ENCODE results near the gene RNF25.
"Not testable (repeated sequence)": the region's sequence is repeated elsewhere in the genome, so short reads cannot be mapped to it uniquely, and the experiment has no call there.

The RNF25 gene

DNA sequence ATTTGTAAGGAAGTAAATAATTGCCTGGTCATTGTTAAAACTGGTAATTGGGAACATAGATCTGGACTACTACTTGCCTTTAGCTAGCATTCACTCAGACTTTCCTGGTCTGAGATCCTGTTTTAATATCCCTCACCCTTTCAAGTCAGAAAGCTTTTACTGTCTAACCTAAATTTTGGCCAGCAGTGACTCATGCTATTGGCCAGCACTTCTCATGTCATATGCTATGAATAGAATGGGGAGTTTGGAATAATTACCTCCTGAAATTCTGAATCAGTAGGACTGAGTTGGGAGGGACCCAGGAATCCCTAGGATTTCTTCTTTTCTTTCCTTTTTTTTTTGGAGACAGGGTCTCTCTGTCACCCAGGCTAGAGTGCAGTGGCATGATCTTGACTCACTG lies 19.4 kb upstream of the RNF25 start:
- Histone ChIP-seq H2AFZ (ENCODE audit: low read length) (no peak overlapping the region), H3K79me2 (ENCODE audit: insufficient read depth, low read length) (no peaks in the 10 kb centered on the region), H3K4me2 (ENCODE audit: low read depth, low read length, poor library complexity, severe bottlenecking) (no peak overlapping the region), H3K36me3 (ENCODE audit: insufficient read depth, low read length) (no peaks in the 10 kb centered on the region), H4K20me1 (ENCODE audit: insufficient read depth, low read length, poor library complexity, severe bottlenecking) (no peaks in the 10 kb centered on the region), H3K27me3 (ENCODE audit: insufficient read depth, low read length, poor library complexity, severe bottlenecking) (no peaks in the 10 kb centered on the region), H3K9ac (ENCODE audit: low read depth, low read length, poor library complexity, severe bottlenecking) (no peak overlapping the region), H3F3A (ENCODE audit: low read depth) (no peaks in the 10 kb centered on the region), H3K9me3 (ENCODE audit: insufficient read depth, low read depth, low read length) (no peaks in the 10 kb centered on the region), H3K9me2 (replicated peaks; ENCODE audit: low read depth, low read length) (no peaks in the 10 kb centered on the region), H3K4me1 (ENCODE audit: insufficient read depth, low read length, poor library complexity, severe bottlenecking) (no peaks in the 10 kb centered on the region), H3K4me3 (ENCODE audit: low read length, poor library complexity, severe bottlenecking) (no peak overlapping the region)
- no peak for TF ChIP-seq EZH2phosphoT487 (IDR thresholded peaks at IDR 0.05; ENCODE audit: borderline replicate concordance)
- TF ChIP-seq, protein P1, sequence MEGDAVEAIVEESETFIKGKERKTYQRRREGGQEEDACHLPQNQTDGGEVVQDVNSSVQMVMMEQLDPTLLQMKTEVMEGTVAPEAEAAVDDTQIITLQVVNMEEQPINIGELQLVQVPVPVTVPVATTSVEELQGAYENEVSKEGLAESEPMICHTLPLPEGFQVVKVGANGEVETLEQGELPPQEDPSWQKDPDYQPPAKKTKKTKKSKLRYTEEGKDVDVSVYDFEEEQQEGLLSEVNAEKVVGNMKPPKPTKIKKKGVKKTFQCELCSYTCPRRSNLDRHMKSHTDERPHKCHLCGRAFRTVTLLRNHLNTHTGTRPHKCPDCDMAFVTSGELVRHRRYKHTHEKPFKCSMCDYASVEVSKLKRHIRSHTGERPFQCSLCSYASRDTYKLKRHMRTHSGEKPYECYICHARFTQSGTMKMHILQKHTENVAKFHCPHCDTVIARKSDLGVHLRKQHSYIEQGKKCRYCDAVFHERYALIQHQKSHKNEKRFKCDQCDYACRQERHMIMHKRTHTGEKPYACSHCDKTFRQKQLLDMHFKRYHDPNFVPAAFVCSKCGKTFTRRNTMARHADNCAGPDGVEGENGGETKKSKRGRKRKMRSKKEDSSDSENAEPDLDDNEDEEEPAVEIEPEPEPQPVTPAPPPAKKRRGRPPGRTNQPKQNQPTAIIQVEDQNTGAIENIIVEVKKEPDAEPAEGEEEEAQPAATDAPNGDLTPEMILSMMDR (conservative IDR thresholded peaks at IDR 0.05; ENCODE audit: low read length): no peak

DNA sequence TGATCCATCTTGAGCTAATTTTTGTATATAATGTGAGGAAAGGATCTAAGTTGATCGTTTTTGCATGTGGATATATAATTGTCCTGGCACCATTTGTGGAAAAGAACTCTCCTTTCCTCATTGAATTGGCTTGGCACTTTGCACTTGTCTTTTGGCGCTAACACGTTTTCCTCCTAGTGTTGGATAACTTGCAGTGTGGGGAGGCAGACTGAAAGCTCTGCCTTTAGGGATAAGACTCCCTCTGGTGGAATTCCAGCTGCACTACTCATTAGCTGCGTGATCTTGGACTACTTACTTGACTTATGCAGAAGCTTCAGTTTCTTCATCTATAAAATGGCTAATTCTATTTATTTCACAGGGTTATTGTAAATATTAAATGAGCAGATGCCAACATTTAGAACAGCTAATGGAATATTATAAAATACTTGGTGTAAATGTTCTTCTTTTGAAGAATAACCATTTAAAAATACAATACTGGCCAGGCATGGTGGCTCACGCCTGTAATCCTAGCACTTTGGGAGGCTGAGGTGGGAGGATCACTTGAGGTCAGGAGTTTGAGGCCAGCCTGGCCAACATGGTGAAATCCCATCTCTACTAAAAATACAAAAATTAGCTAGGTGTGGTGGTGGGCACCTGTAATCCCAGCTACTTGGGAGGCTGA lies 15.7 kb upstream of the RNF25 start:
- not testable (repeated sequence) for H3K36me3 ChIP-seq (ENCODE audit: insufficient read depth, low read length); H3K4me3 ChIP-seq (ENCODE audit: low read length, poor library complexity, severe bottlenecking); H2AFZ ChIP-seq (ENCODE audit: low read length); H4K20me1 ChIP-seq (ENCODE audit: insufficient read depth, low read length, poor library complexity, severe bottlenecking); H3K9ac ChIP-seq (ENCODE audit: low read depth, low read length, poor library complexity, severe bottlenecking); H3K9me3 ChIP-seq (ENCODE audit: insufficient read depth, low read depth, low read length); H3K4me2 ChIP-seq (ENCODE audit: low read depth, low read length, poor library complexity, severe bottlenecking); H3K79me2 ChIP-seq (ENCODE audit: insufficient read depth, low read length); H3K9me2 ChIP-seq (replicated peaks; ENCODE audit: low read depth, low read length); H3K27me3 ChIP-seq (ENCODE audit: insufficient read depth, low read length, poor library complexity, severe bottlenecking); H3K4me1 ChIP-seq (ENCODE audit: insufficient read depth, low read length, poor library complexity, severe bottlenecking); H3F3A ChIP-seq (ENCODE audit: low read depth)
- TF ChIP-seq, protein P1 (conservative IDR thresholded peaks at IDR 0.05; ENCODE audit: low read length): peak; percentile 81

- no peaks in the 10 kb centered on the region for H3K9me3 ChIP-seq (ENCODE audit: insufficient read depth, low read depth, low read length)
- no peaks in the 10 kb centered on the region for H3K9me2 ChIP-seq (replicated peaks; ENCODE audit: low read depth, low read length)
- no peaks in the 10 kb centered on the region for H3F3A ChIP-seq (ENCODE audit: low read depth)
- no peaks in the 10 kb centered on the region for H3K27me3 ChIP-seq (ENCODE audit: insufficient read depth, low read length, poor library complexity, severe bottlenecking)
- no peaks in the 10 kb centered on the region for H4K20me1 ChIP-seq (ENCODE audit: insufficient read depth, low read length, poor library complexity, severe bottlenecking)
- no peak overlapping the region for H2AFZ ChIP-seq (ENCODE audit: low read length)
- H3K9ac ChIP-seq (ENCODE audit: low read depth, low read length, poor library complexity, severe bottlenecking): no peak overlapping the region
- H3K4me3 ChIP-seq (ENCODE audit: low read length, poor library complexity, severe bottlenecking): no peak overlapping the region
- no peaks in the 10 kb centered on the region for H3K36me3 ChIP-seq (ENCODE audit: insufficient read depth, low read length)
- no peaks in the 10 kb centered on the region for H3K4me1 ChIP-seq (ENCODE audit: insufficient read depth, low read length, poor library complexity, severe bottlenecking)
- TF ChIP-seq EZH2phosphoT487 (IDR thresholded peaks at IDR 0.05; ENCODE audit: borderline replicate concordance): no peak
- TF ChIP-seq, protein P1 (conservative IDR thresholded peaks at IDR 0.05; ENCODE audit: low read length): no peak
- H3K4me2 ChIP-seq (ENCODE audit: low read depth, low read length, poor library complexity, severe bottlenecking): no peak overlapping the region
- no peaks in the 10 kb centered on the region for H3K79me2 ChIP-seq (ENCODE audit: insufficient read depth, low read length)
Measured at GRCh38 chr2:218680061-218680460, 8.3 kb upstream of the RNF25 start.
